B cell (primary cell): ENCODE measurements around the gene SOCS3. TPM values are rescaled to one million over a fixed set of nuclear protein-coding genes. Genes with fewer than 3 reads are reported as not detected.

Experiments
- ATAC-seq: fragments of 200-7000 bp; cut with Tn5 transposase; one replicate; pipeline ENCODE4 v1.10.0; 2021; ENCODE audit warnings: low read depth, mild to moderate bottlenecking, moderate number of reproducible peaks, moderate library complexity
- CTCF ChIA-PET: fragments of 350-600 bp; sonication (Branson Sonifier 250); formaldehyde crosslinking; loops from one replicate; lab custom pipeline; 2021; ENCODE audit warnings: antibody characterized with exemption, inconsistent platforms; lab: Charles Lee
- POLR2A ChIA-PET: fragments of 350-600 bp; sonication (Branson Sonifier 250); formaldehyde crosslinking; loops from one replicate; lab custom pipeline; 2021; ENCODE audit warnings: antibody characterized with exemption; lab: Charles Lee
- DNase-seq: peaks from one replicate; pipeline ENCODE4 v3.0.0; 2013
- H2AFZ ChIP-seq: 2 replicates; pipeline ENCODE4 v1.6.1; 2012; ENCODE audit warnings: mild to moderate bottlenecking, low read depth, low read length; ENCODE audit not compliant: insufficient read depth, poor library complexity, severe bottlenecking
- H3K27ac ChIP-seq, 2 donors: 1 replicate in 1 of 2; 2 replicates in 1 of 2; pipeline ENCODE4 v1.5.1; 2012 to 2013; ENCODE audit warnings: low read length in 2 of 2, mild to moderate bottlenecking in 2 of 2, moderate library complexity in 1 of 2
- H3K27me3 ChIP-seq, 4 experiments: fragments of 200-600 bp in 1 of 4; sonication (generic) in 1 of 4; replicated peaks in 1 of 4; 1 replicate in 2 of 4; 2 replicates in 2 of 4; pipeline versions ENCODE4 v1.6.1 to v1.7.0; 2013 to 2016; ENCODE audit warnings: low read length in 3 of 4, mild to moderate bottlenecking in 2 of 4, mixed read lengths in 1 of 4, moderate library complexity in 1 of 4; ENCODE audit not compliant: insufficient read depth in 4 of 4, control insufficient read depth in 3 of 4; ENCODE audit errors: control extremely low read depth in 1 of 4
- H3K36me3 ChIP-seq, 2 experiments: replicated peaks in 1 of 2; 1 replicate in 1 of 2; 2 replicates in 1 of 2; pipeline versions ENCODE4 v1.6.1 to v1.7.1; 2013; ENCODE audit warnings: low read length in 1 of 2; ENCODE audit not compliant: insufficient read depth in 2 of 2, control insufficient read depth in 1 of 2; ENCODE audit errors: control extremely low read depth in 1 of 2, extremely low read depth in 1 of 2
- H3K4me1 ChIP-seq, 2 donors: fragments of 200-600 bp in 1 of 2; sonication (generic) in 1 of 2; 1 replicate in 1 of 2; 2 replicates in 1 of 2; pipeline versions ENCODE4 v1.5.1 to v1.6.1; 2013 to 2017; ENCODE audit warnings: low read length in 2 of 2; ENCODE audit not compliant: control insufficient read depth in 2 of 2, insufficient read depth in 2 of 2
- H3K4me2 ChIP-seq: replicated peaks from 2 replicates; pipeline ENCODE3; 2012; ENCODE audit warnings: mild to moderate bottlenecking, low read depth, low read length; ENCODE audit not compliant: poor library complexity, severe bottlenecking
- H3K4me3 ChIP-seq, 5 experiments: fragments of 200-600 bp in 1 of 5; sonication (generic) in 1 of 5; 1 replicate in 3 of 5; 2 replicates in 2 of 5; pipeline versions ENCODE4 v1.5.1 to v1.7.0; 2011 to 2016; ENCODE audit warnings: low read length in 4 of 5, mild to moderate bottlenecking in 4 of 5, low read depth in 2 of 5, control low read depth in 1 of 5, moderate library complexity in 1 of 5; ENCODE audit not compliant: insufficient read depth in 1 of 5; ENCODE audit errors: control extremely low read depth in 1 of 5, extremely low read depth in 1 of 5
- H3K79me2 ChIP-seq: fragments of 200-600 bp; sonication (generic); one replicate; pipeline ENCODE4 v1.6.0; 2016; ENCODE audit warnings: low read length; ENCODE audit not compliant: control insufficient read depth, insufficient read depth
- H3K9ac ChIP-seq: fragments of 200-600 bp; sonication (generic); 2 replicates; pipeline ENCODE4 v1.6.1; 2017; ENCODE audit warnings: mild to moderate bottlenecking, low read length, moderate library complexity
- H3K9me3 ChIP-seq, 3 donors: one replicate each; pipeline versions ENCODE4 v1.6.1 to v1.7.1; 2013; ENCODE audit warnings: low read length in 2 of 3; ENCODE audit not compliant: control insufficient read depth in 2 of 3, insufficient read depth in 1 of 3; ENCODE audit errors: control extremely low read depth in 1 of 3
- H4K20me1 ChIP-seq: 2 replicates; pipeline ENCODE4 v1.6.0; 2012; ENCODE audit warnings: mild to moderate bottlenecking, low read length; ENCODE audit not compliant: insufficient read depth, control insufficient read depth, poor library complexity, severe bottlenecking
- H3K27ac Mint-ChIP-seq: one replicate; pipeline ENCODE4 v1.8.0; 2021; ENCODE audit warnings: mixed read lengths
- H3K27me3 Mint-ChIP-seq: one replicate; pipeline ENCODE4 v1.8.0; 2021; ENCODE audit warnings: mixed read lengths
- H3K4me1 Mint-ChIP-seq: one replicate; pipeline ENCODE4 v1.8.0; 2021; ENCODE audit warnings: mixed read lengths
- H3K4me3 Mint-ChIP-seq: one replicate; pipeline ENCODE4 v1.8.0; 2021; ENCODE audit warnings: mixed read lengths
- H3K9me3 Mint-ChIP-seq: one replicate; pipeline ENCODE4 v1.8.0; 2022; ENCODE audit warnings: mixed read lengths; ENCODE audit not compliant: insufficient read depth
- EZH2 ChIP-seq: IDR thresholded peaks from 2 replicates; pipeline ENCODE4 v1.6.1; 2012; ENCODE audit warnings: borderline replicate concordance, low read depth, mild to moderate bottlenecking, moderate library complexity, low read length; ENCODE audit not compliant: insufficient read depth, poor library complexity, severe bottlenecking
- WGBS: methylation state at CpG from one replicate; pipeline ENCODE4 v1.1.5; 2013; ENCODE audit warnings: missing lambda C conversion rate; ENCODE audit not compliant: insufficient coverage; 5-methylcytosine and 5-hydroxymethylcytosine counted together
- intact Hi-C: fragments of 100-400 bp; cut with micrococcal nuclease; formaldehyde crosslinking; loops from one replicate; pipeline ENCODE4 v1.10.0; 2022
- polyA plus RNA-seq: library from polyadenylated mRNA; depleted of rRNA; stranded (reverse); fragments of >200 nt; gene quantifications from 2 replicates; pipeline ENCODE4 v1.2.3, GENCODE V29; 2012
- total RNA-seq, 2 donors: library from RNA; stranded (reverse); fragments of 120-200 nt in 1 of 2; gene quantifications; 1 replicate in 1 of 2; 2 replicates in 1 of 2; pipeline versions ENCODE4 v1.2.3 to v1.2.4, GENCODE V29; 2013 to 2022
- TF ChIP-seq, protein P1 (sequence below): fragments of 200-600 bp; IDR thresholded peaks from one replicate; pipeline ENCODE4 v1.8.0; 2022; ENCODE audit warnings: antibody characterized with exemption, mild to moderate bottlenecking

Gene SOCS3
- total and polyA plus RNA-seq, 2 donors (not counting 1 experiment from before 2014, with no cell fraction given): 41.8 to 67.6 TPM

DNA sequence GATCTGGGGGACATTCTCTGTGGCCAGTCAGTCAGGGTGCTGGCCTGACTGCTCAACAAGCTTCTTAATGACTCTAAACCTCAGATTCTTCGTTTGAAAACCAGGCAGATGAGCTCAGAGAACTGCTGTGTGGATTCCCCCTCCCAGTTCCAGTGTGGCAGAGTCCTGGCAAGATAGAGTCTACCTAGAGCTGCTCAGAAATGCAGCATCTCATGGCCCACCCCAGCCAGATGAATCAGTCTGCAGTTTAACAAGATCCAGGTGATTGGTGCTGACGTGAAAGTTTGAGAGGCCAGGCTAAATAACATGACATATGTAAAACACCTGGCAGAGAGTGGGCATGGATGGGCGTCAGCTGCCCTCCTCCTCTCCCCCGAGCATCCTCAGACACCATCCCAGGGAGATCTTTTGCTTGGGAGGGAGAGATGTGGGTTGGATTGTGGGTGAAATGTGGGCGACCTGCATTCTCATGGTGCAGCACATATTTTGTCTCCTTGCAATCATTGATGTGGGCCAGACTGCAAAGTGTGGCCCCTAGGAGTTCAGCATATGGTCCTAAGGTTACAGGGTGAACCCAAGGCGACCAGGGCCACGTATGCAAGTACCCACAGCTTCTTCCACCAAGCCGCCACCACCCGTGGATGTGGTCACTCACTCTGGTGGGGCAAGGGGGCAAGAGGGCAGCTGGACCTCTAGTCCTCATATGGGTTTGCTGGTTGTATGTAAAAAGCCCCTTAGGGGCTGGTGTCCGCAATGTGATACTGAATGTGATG is 19.5 kb downstream of the SOCS3 start:
- Histone ChIP-seq H3K79me2 (no peaks in the 10 kb centered on the region), H3K27me3 (no peaks in the 10 kb centered on the region), H3K4me3 (no peak overlapping the region), H3K27ac (no peak overlapping the region), H3K9ac (no peak overlapping the region), H3K9me3 (peaks cover 0 to 4% (median 0%) of the 10 kb centered on the region in 3 donors), H2AFZ (no peak overlapping the region), H3K4me1 (peaks cover 76 to 83% of the 10 kb centered on the region in 2 donors), H3K4me2 (peak overlapping the region; percentile 22), H4K20me1 (no peaks in the 10 kb centered on the region), H3K36me3 (no peaks in the 10 kb centered on the region)
- TF ChIP-seq EZH2: no peak
- TF ChIP-seq, protein P1, sequence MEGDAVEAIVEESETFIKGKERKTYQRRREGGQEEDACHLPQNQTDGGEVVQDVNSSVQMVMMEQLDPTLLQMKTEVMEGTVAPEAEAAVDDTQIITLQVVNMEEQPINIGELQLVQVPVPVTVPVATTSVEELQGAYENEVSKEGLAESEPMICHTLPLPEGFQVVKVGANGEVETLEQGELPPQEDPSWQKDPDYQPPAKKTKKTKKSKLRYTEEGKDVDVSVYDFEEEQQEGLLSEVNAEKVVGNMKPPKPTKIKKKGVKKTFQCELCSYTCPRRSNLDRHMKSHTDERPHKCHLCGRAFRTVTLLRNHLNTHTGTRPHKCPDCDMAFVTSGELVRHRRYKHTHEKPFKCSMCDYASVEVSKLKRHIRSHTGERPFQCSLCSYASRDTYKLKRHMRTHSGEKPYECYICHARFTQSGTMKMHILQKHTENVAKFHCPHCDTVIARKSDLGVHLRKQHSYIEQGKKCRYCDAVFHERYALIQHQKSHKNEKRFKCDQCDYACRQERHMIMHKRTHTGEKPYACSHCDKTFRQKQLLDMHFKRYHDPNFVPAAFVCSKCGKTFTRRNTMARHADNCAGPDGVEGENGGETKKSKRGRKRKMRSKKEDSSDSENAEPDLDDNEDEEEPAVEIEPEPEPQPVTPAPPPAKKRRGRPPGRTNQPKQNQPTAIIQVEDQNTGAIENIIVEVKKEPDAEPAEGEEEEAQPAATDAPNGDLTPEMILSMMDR: no peak
- peak overlapping the region; percentile 87 for H3K27ac Mint-ChIP-seq
- peak; percentile 28 for DNase-seq
- no peaks in the 10 kb centered on the region for H3K9me3 Mint-ChIP-seq
- ChIA-PET CTCF (interaction anchor here (0.7 to 14.5 kb wide), 4 partner anchors 20 to 112 kb away, joined by 3 to 171 read pairs (median 4); partner anchors contain the start of gene SOCS3), POLR2A (interaction anchor here (0.6 to 0.9 kb wide), 2 partner anchors 14 to 29 kb away, joined by 5 to 6 read pairs; no protein-coding TSS in a partner anchor)
- 93% methylated on average over 7 of the region's 10 CpGs for WGBS
- H3K27me3 Mint-ChIP-seq: no peaks in the 10 kb centered on the region
- intact Hi-C loops: no loop called here
- peak overlapping the region; percentile 85 for H3K4me3 Mint-ChIP-seq
- H3K4me1 Mint-ChIP-seq: peaks cover 71% of the 10 kb centered on the region
- ATAC-seq: no peak
